HCT116 (cell line): Measurements from ENCODE around the gene RAB9A. TPM values are rescaled to one million over a fixed set of nuclear protein-coding genes. Genes with fewer than 3 reads are reported as not detected.

Source experiments
- ATAC-seq: fragments of 200-7000 bp; cut with Tn5 transposase; 2 replicates; pipeline ENCODE4 v1.9.1; 2020; ENCODE audit warnings: mild to moderate bottlenecking, moderate library complexity
- BruUV-seq: library from RNA; stranded (reverse); fragments of 400-500 nt; replicated peaks from 2 replicates; lab custom pipeline; 2021; lab: Mats Ljungman, UMichigan
- CTCF ChIA-PET: fragments of 300-600 bp; sonication (Branson Sonifier 250); formaldehyde crosslinking; loops from one replicate; lab custom pipeline; 2021; ENCODE audit warnings: antibody characterized with exemption; lab: Charles Lee
- POLR2A ChIA-PET: fragments of 300-600, 350-600 bp; sonication (Branson Sonifier 250); formaldehyde crosslinking; loops from one replicate; lab custom pipeline; 2021; ENCODE audit warnings: antibody characterized with exemption; lab: Charles Lee
- RAD21 ChIA-PET, 2 experiments: fragments of 300-600 bp; sonication (Branson Sonifier 250); formaldehyde crosslinking; loops; one replicate each; lab custom pipeline; 2023; ENCODE audit warnings: low total read pairs in 2 of 2; ENCODE audit not compliant: uncharacterized antibody in 2 of 2, unreplicated experiment in 2 of 2, low non-redundant PET in 1 of 2; lab: Charles Lee
- DNase-seq: peaks from one replicate; pipeline ENCODE4 v3.0.0-alpha.2; 2010; ENCODE audit warnings: low read depth, low spot score
- H2AFZ ChIP-seq: fragments of 200-600 bp; shearing (Covaris generic), sonication (generic); 2 replicates; pipeline ENCODE4 v1.6.1; 2017; ENCODE audit warnings: low read depth, mixed run types, mixed read lengths, antibody characterized with exemption, low read length; ENCODE audit not compliant: poor library complexity, severe bottlenecking
- H3K27ac ChIP-seq: 2 replicates; pipeline ENCODE4 v1.5.1; 2012; ENCODE audit warnings: low read depth, low read length
- H3K27me3 ChIP-seq: fragments of 200-600 bp; sonication (generic); 2 replicates; pipeline ENCODE4 v1.6.1; 2016; ENCODE audit warnings: mixed run types, low read length, mixed read lengths; ENCODE audit not compliant: insufficient read depth
- H3K36me3 ChIP-seq, 2 experiments: fragments of 200-500 bp in 1 of 2; fragments of 200-600 bp in 1 of 2; sonication (Bioruptor generic) in 1 of 2; sonication (generic) in 1 of 2; 2 replicates each; pipeline versions ENCODE4 v1.5.1 to v1.6.1; 2014 to 2016; ENCODE audit warnings: low read length in 2 of 2, inconsistent platforms in 1 of 2, mixed read lengths in 1 of 2, mixed run types in 1 of 2; ENCODE audit not compliant: insufficient read depth in 2 of 2, control insufficient read depth in 1 of 2
- H3K4me1 ChIP-seq, 2 experiments: fragments of 200-600 bp in 1 of 2; sonication (generic) in 1 of 2; 2 replicates each; pipeline versions ENCODE4 v1.5.1 to v1.6.1; 2012 to 2017; ENCODE audit warnings: low read length in 2 of 2, inconsistent platforms in 1 of 2, mild to moderate bottlenecking in 1 of 2, mixed read lengths in 1 of 2, mixed run types in 1 of 2, moderate library complexity in 1 of 2; ENCODE audit not compliant: insufficient read depth in 2 of 2, control insufficient read depth in 1 of 2
- H3K4me2 ChIP-seq: fragments of 200-600 bp; sonication (generic); 2 replicates; pipeline ENCODE4 v1.6.1; 2017; ENCODE audit warnings: mixed run types, low read length, mixed read lengths
- H3K4me3 ChIP-seq, 2 experiments: fragments of 200-600 bp in 1 of 2; sonication (generic) in 1 of 2; replicated peaks in 1 of 2; 2 replicates each; pipeline ENCODE4 v1.5.1; 2011 to 2016; ENCODE audit warnings: low read length in 2 of 2, control low read depth in 1 of 2, low read depth in 1 of 2, mild to moderate bottlenecking in 1 of 2, mixed read lengths in 1 of 2, mixed run types in 1 of 2
- H3K79me2 ChIP-seq: fragments of 200-600 bp; sonication (generic); 2 replicates; pipeline ENCODE4 v1.6.1; 2017; ENCODE audit warnings: mild to moderate bottlenecking, mixed run types, low read length, moderate library complexity, mixed read lengths; ENCODE audit not compliant: insufficient read depth
- H3K9ac ChIP-seq: fragments of 200-600 bp; sonication (generic); 2 replicates; pipeline ENCODE4 v1.6.1; 2016; ENCODE audit warnings: low read length, mixed read lengths
- H3K9me2 ChIP-seq: fragments of 200-600 bp; sonication (generic), shearing (Covaris generic); 2 replicates; pipeline ENCODE4 v1.6.1; 2017; ENCODE audit warnings: mixed run types, mild to moderate bottlenecking, moderate library complexity; ENCODE audit not compliant: insufficient read depth
- H3K9me3 ChIP-seq, 2 experiments: fragments of 200-500 bp in 1 of 2; fragments of 200-600 bp in 1 of 2; sonication (Bioruptor generic) in 1 of 2; sonication (generic) in 1 of 2; 2 replicates each; pipeline ENCODE4 v1.6.1; 2014 to 2017; ENCODE audit warnings: low read length in 2 of 2, mixed read lengths in 2 of 2, inconsistent platforms in 1 of 2, low read depth in 1 of 2, mild to moderate bottlenecking in 1 of 2, mixed run types in 1 of 2, moderate library complexity in 1 of 2; ENCODE audit not compliant: control insufficient read depth in 1 of 2, insufficient read depth in 1 of 2
- H4K20me1 ChIP-seq: fragments of 200-600 bp; sonication (generic), shearing (Covaris generic); 2 replicates; pipeline ENCODE4 v1.6.1; 2017; ENCODE audit warnings: mixed run types, mild to moderate bottlenecking, moderate library complexity; ENCODE audit not compliant: insufficient read depth
- CEBPB ChIP-seq: IDR thresholded peaks from 2 replicates; pipeline ENCODE4 v1.6.1; 2012; ENCODE audit warnings: low read depth
- EZH2phosphoT487 ChIP-seq: fragments of 200-600 bp; IDR thresholded peaks from 2 replicates; pipeline ENCODE4 v1.6.1; 2018; ENCODE audit warnings: antibody characterized with exemption, borderline replicate concordance
- FOSL1 ChIP-seq: IDR thresholded peaks from 2 replicates; pipeline ENCODE4 v1.6.1; 2012; ENCODE audit warnings: low read depth
- MAX ChIP-seq: IDR thresholded peaks from 2 replicates; pipeline ENCODE4 v1.6.1; 2012
- POLR2A ChIP-seq: IDR thresholded peaks from 2 replicates; pipeline ENCODE4 v1.7.0; 2011; ENCODE audit warnings: borderline replicate concordance; ENCODE audit not compliant: insufficient read depth, insufficient read length; ENCODE audit errors: extremely low read depth
- RAD21 ChIP-seq: IDR thresholded peaks from 2 replicates; pipeline ENCODE4 v1.6.1; 2012; ENCODE audit warnings: low read depth, mild to moderate bottlenecking
- REST ChIP-seq: IDR thresholded peaks from 2 replicates; pipeline ENCODE4 v1.6.1; 2012; ENCODE audit warnings: low read depth
- SIN3A ChIP-seq: IDR thresholded peaks from 2 replicates; pipeline ENCODE4 v1.6.1; 2012; ENCODE audit warnings: low read depth
- SP1 ChIP-seq: IDR thresholded peaks from 2 replicates; pipeline ENCODE4 v1.6.1; 2012; ENCODE audit warnings: low read depth
- SRF ChIP-seq: IDR thresholded peaks from 2 replicates; pipeline ENCODE4 v1.6.1; 2012; ENCODE audit warnings: low read depth
- TCF7L2 ChIP-seq: IDR thresholded peaks from 2 replicates; pipeline ENCODE4 v1.7.0; 2011; ENCODE audit warnings: borderline replicate concordance, inconsistent platforms; ENCODE audit not compliant: insufficient read depth, insufficient read length; ENCODE audit errors: extremely low read depth
- YY1 ChIP-seq: IDR thresholded peaks from 2 replicates; pipeline ENCODE4 v1.6.1; 2011; ENCODE audit warnings: low read length, low read depth, moderate library complexity, mild to moderate bottlenecking; ENCODE audit not compliant: insufficient replicate concordance; ENCODE audit errors: extremely low read depth
- ZBTB33 ChIP-seq: IDR thresholded peaks from 2 replicates; pipeline ENCODE4 v1.6.1; 2011; ENCODE audit warnings: mild to moderate bottlenecking, low read length, moderate library complexity; ENCODE audit not compliant: insufficient replicate concordance; ENCODE audit errors: extremely low read depth
- intact Hi-C: fragments of 100-400 bp; cut with micrococcal nuclease; formaldehyde crosslinking; loops from 2 replicates; pipeline ENCODE4 v1.10.0; 2022
- total RNA-seq: library from RNA; stranded (reverse); gene quantifications from one replicate; pipeline ENCODE4 v1.2.1, GENCODE V29; 2021; ENCODE audit not compliant: unreplicated experiment

The RAB9A gene
- total RNA-seq, 1 experiment from 2014 or later = 23.9 TPM

GRCh38 chrX:13733506-13733905 lies 44.6 kb downstream of the RAB9A start (continued):
- no peak for TF ChIP-seq MAX
- TF ChIP-seq TCF7L2 = no peak
- TF ChIP-seq SRF = no peak

GRCh38 chrX:13734278-13735172 lies 45.6 kb downstream of the RAB9A start, which contains the start of the genes OFD1 and TRAPPC2:
Gene OFD1, plus strand, starts transcription at chrX:13734748. Its CDS starts 324 bp downstream, at chrX:13735072.
Gene TRAPPC2, minus strand, starts transcription at chrX:13734620. Its CDS starts 14,657 bp downstream, at chrX:13719963.
- no peak within 1 kb of the TSS for H2AFZ ChIP-seq
- peak; percentile 97 for ATAC-seq
- H4K20me1 ChIP-seq = no peaks in the 10 kb centered on the region
- RAD21 ChIA-PET = no interaction called here
- POLR2A ChIA-PET = interaction anchor here (0.7 to 1.8 kb wide), 5 partner anchors 9 to 294 kb away, joined by 3 to 6 read pairs (median 3); no protein-coding TSS in a partner anchor
- H3K9me2 ChIP-seq = no peaks in the 10 kb centered on the region
- BruUV-seq = no TSS peak
- DNase-seq = peak; percentile 87
- no peaks in the 10 kb centered on the region for H3K9me3 ChIP-seq
- intact Hi-C loops = loop anchor here (5.0 kb wide), 1 partner anchor 42 kb away; no protein-coding TSS in a partner anchor
- H3K36me3 ChIP-seq = no peaks in the 10 kb centered on the region; a peak in 2 of 4 replicates
- H3K79me2 ChIP-seq = peaks cover 41% of the 10 kb centered on the region
- H3K27ac ChIP-seq = peak within 1 kb of the TSS; percentile 88
- H3K27me3 ChIP-seq = no peaks in the 10 kb centered on the region
- H3K4me2 ChIP-seq = peak within 1 kb of the TSS; percentile 76
- H3K9ac ChIP-seq = peak within 1 kb of the TSS; percentile 83
- peak within 1 kb of the TSS; percentile 67 to 84 for H3K4me3 ChIP-seq
- CTCF ChIA-PET = interaction anchor here (1.0 to 1.4 kb wide), 3 partner anchors 16 to 89 kb away, joined by 3 to 5 read pairs (median 4); no protein-coding TSS in a partner anchor
- peaks cover 3 to 5% of the 10 kb centered on the region in 2 experiments; a peak in 2 of 4 replicates for H3K4me1 ChIP-seq
- peak; percentile 52 for TF ChIP-seq POLR2A
- TF ChIP-seq CEBPB = no peak
- no peak for TF ChIP-seq TCF7L2
- TF ChIP-seq FOSL1 = no peak
- TF ChIP-seq RAD21 = no peak
- no peak for TF ChIP-seq EZH2phosphoT487
- no peak for TF ChIP-seq YY1
- TF ChIP-seq SRF = peak; percentile 98
- peak; percentile 64; the same call in 1 of the 2 replicates for TF ChIP-seq SIN3A
- TF ChIP-seq SP1 = no peak
- TF ChIP-seq MAX = peak; percentile 58; the same call in 1 of the 2 replicates
- TF ChIP-seq ZBTB33 = peak; percentile 98
- TF ChIP-seq REST = no peak
